ENCODE results near the gene DKK3.

DNA sequence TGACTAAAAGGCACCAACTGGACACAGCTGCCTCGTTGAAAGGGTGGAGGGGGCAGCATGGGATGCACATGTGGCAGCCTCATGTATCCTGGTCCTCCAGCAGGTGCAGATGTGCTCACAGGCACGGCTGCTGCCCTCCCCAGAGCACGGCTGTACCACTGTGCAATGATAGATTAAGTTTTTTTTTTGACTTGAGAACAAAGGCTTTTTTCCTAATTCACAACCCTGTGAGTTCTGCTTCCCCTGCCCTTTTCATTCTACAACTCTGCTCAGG is 11.4 kb downstream of the DKK3 start:
- TF ChIP-seq, protein P1, sequence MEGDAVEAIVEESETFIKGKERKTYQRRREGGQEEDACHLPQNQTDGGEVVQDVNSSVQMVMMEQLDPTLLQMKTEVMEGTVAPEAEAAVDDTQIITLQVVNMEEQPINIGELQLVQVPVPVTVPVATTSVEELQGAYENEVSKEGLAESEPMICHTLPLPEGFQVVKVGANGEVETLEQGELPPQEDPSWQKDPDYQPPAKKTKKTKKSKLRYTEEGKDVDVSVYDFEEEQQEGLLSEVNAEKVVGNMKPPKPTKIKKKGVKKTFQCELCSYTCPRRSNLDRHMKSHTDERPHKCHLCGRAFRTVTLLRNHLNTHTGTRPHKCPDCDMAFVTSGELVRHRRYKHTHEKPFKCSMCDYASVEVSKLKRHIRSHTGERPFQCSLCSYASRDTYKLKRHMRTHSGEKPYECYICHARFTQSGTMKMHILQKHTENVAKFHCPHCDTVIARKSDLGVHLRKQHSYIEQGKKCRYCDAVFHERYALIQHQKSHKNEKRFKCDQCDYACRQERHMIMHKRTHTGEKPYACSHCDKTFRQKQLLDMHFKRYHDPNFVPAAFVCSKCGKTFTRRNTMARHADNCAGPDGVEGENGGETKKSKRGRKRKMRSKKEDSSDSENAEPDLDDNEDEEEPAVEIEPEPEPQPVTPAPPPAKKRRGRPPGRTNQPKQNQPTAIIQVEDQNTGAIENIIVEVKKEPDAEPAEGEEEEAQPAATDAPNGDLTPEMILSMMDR (IDR thresholded peaks at IDR 0.05), result no peak
- TF ChIP-seq EP300 (IDR thresholded peaks at IDR 0.05), result no peak
- TF ChIP-seq POLR2AphosphoS5 (IDR thresholded peaks at IDR 0.05), result no peak
